ENCODE results near the gene UVRAG. TPM values are rescaled to one million over a fixed set of nuclear protein-coding genes. Genes with fewer than 3 reads are reported as not detected.
"Not testable (repeated sequence)": the region's sequence is repeated elsewhere in the genome, so short reads cannot be mapped to it uniquely, and the experiment has no call there.

The UVRAG gene
- total and polyA plus RNA-seq, 4 experiments from 2014 or later, result 11.2 to 32.2 (median 21.3) TPM

DNA sequence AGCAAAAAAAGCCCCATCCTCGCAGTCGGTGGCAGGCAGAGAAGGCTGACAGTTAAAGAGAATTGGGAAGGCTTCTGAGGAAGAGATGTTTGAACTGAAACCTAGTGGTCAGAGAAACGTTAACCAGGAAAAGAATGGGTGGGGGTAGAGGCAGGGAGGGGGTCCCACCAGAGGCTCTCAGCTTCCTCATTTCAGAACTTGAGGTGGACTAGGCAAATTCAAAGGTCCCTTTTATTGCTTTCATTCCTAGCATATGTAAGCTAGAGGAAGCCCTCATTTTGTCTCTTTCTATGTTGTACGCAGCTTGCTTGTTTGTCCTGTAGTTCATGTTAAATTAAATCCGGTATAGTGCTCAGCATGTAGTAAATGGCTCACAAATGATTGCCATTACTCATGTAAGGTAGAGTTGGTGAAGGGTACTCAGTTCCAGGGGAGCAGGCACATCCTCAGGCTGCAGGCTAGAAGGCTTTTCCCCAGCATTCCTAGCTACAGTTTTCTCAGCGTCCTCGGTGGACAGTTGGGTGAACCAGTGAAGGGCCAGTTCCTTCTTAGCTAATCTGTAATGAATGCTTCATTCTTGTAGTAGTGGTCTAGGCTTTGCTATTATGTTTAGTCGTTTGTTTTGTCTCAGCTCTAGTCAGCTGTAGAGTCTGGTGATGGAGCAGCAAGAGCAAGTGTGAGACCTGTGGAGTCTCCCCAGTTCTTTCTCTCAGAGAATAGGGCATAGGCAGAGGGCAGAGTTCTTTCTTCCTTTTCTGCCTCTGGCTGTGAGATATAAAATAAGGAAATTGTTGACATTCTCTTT is 58.6 kb downstream of the UVRAG start:
- peaks cover 0 to 11% (median 10%) of the 10 kb centered on the region in 4 donors for H3K4me1 Mint-ChIP-seq
- Histone ChIP-seq H3K27me3 (ENCODE audit: insufficient read depth, low read length) (no peaks in the 10 kb centered on the region), H3K4me3 (ENCODE audit: low read length in 2 of 2) (no peak overlapping the region), H3K27ac (ENCODE audit: low read depth, low read length) (no peak overlapping the region), H3K9me3 (ENCODE audit: control insufficient read depth in 1 of 2, low read length in 2 of 2) (no peaks in the 10 kb centered on the region), H3K4me1 (ENCODE audit: insufficient read depth, low read length) (no peaks in the 10 kb centered on the region), H3K36me3 (ENCODE audit: insufficient read depth, low read length) (no peaks in the 10 kb centered on the region)
- ChIA-PET POLR2A (ENCODE audit: partially characterized antibody) (interaction anchor here (1.4 kb wide), 1 partner anchor 58 kb away, joined by 5 read pairs; the partner anchor contains the start of gene UVRAG), CTCF (ENCODE audit: partially characterized antibody) (interaction anchor here (0.6 to 13.0 kb wide), 4 partner anchors 9 to 279 kb away, joined by 3 to 229 read pairs (median 4); no protein-coding TSS in a partner anchor)
- intact Hi-C loops (cut with micrococcal nuclease), result no loop called here
- no peaks in the 10 kb centered on the region for H3K27me3 Mint-ChIP-seq
- no peak for DNase-seq
- H3K4me3 Mint-ChIP-seq, result no peak overlapping the region
- peaks cover 0 to 3% of the 10 kb centered on the region in 2 donors for H3K36me3 Mint-ChIP-seq
- H3K27ac Mint-ChIP-seq, result peak overlapping the region in 2 of 7 donors; percentile 36 to 62
- H3K9me3 Mint-ChIP-seq, result no peaks in the 10 kb centered on the region

DNA sequence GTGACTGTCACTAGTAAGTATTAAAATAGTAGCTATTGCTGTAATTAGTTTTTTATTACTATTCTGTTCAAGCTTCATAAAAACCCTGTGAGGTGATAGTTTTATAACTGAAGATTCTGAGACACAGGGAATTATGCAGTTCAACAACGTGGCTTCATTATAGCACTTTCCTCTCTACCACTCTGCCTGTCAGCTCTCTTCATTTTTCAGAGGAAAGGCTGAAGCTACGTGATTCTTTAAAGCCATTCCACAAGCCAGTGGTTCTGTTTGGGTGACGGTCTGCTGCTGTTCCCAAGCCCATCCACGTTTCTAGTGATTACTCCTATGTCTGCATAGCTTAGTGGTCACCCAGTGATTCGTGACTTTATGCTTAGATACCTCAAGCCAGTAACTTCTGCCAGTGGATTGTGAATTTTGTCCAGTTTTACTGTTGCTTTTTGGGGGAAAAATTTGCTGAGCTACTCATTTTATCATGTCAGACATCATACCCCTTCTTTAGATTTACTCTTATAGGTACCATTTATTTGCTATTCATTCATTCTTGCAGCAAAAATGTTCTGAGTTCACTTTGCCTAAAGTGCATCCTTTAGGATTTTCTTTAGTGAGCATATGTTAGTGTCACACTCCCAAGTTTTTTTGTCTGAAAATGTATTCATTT is 59.8 kb downstream of the UVRAG start:
- POLR2A ChIA-PET (ENCODE audit: partially characterized antibody), result no interaction called here
- no peaks in the 10 kb centered on the region for H3K9me3 Mint-ChIP-seq

GRCh38 chr11:75877327-75877726 is 62.3 kb downstream of the UVRAG start:
- H3K27ac Mint-ChIP-seq; CTCF ChIA-PET (ENCODE audit: partially characterized antibody); H3K27me3 ChIP-seq (ENCODE audit: insufficient read depth, low read length); H3K4me1 ChIP-seq (ENCODE audit: insufficient read depth, low read length); H3K4me3 Mint-ChIP-seq; H3K27me3 Mint-ChIP-seq; H3K27ac ChIP-seq (ENCODE audit: low read depth, low read length); H3K36me3 ChIP-seq (ENCODE audit: insufficient read depth, low read length); DNase-seq; H3K9me3 Mint-ChIP-seq; intact Hi-C loops (cut with micrococcal nuclease); H3K9me3 ChIP-seq (ENCODE audit: control insufficient read depth in 1 of 2, low read length in 2 of 2); H3K4me3 ChIP-seq (ENCODE audit: low read length in 2 of 2); POLR2A ChIA-PET (ENCODE audit: partially characterized antibody): not testable (repeated sequence)
- peaks cover 7 to 14% of the 10 kb centered on the region in 2 donors for H3K36me3 Mint-ChIP-seq
- peaks cover 5 to 17% (median 10%) of the 10 kb centered on the region in 4 donors for H3K4me1 Mint-ChIP-seq

More for the DNA sequence above, 59.8 kb downstream of the UVRAG start:
- intact Hi-C loops (cut with micrococcal nuclease), result no loop called here
- H3K4me1 ChIP-seq (ENCODE audit: insufficient read depth, low read length), result no peaks in the 10 kb centered on the region
- Mint-ChIP-seq H3K36me3 (peaks cover 3 to 4% of the 10 kb centered on the region in 2 donors), H3K27me3 (no peaks in the 10 kb centered on the region), H3K27ac (peak overlapping the region in 2 of 7 donors; percentile 22 to 35), H3K4me3 (no peak overlapping the region), H3K4me1 (peaks cover 5 to 16% (median 10%) of the 10 kb centered on the region in 4 donors)
- H3K27me3 ChIP-seq (ENCODE audit: insufficient read depth, low read length), result no peaks in the 10 kb centered on the region
- no peaks in the 10 kb centered on the region for H3K36me3 ChIP-seq (ENCODE audit: insufficient read depth, low read length)
- no peak overlapping the region for H3K4me3 ChIP-seq (ENCODE audit: low read length in 2 of 2)
- no peak overlapping the region for H3K27ac ChIP-seq (ENCODE audit: low read depth, low read length)
- DNase-seq, result no peak
- H3K9me3 ChIP-seq (ENCODE audit: control insufficient read depth in 1 of 2, low read length in 2 of 2), result no peaks in the 10 kb centered on the region
- CTCF ChIA-PET (ENCODE audit: partially characterized antibody), result interaction anchor here (0.7 to 13.0 kb wide), 4 partner anchors 11 to 272 kb away, joined by 3 to 229 read pairs (median 3); no protein-coding TSS in a partner anchor

GRCh38 chr11:75877931-75878330 is 62.9 kb downstream of the UVRAG start:
- H3K36me3 ChIP-seq (ENCODE audit: insufficient read depth, low read length); POLR2A ChIA-PET (ENCODE audit: partially characterized antibody); H3K27ac Mint-ChIP-seq; H3K27me3 Mint-ChIP-seq; H3K4me3 Mint-ChIP-seq; H3K9me3 Mint-ChIP-seq; intact Hi-C loops (cut with micrococcal nuclease); H3K27ac ChIP-seq (ENCODE audit: low read depth, low read length); H3K9me3 ChIP-seq (ENCODE audit: control insufficient read depth in 1 of 2, low read length in 2 of 2); H3K4me1 ChIP-seq (ENCODE audit: insufficient read depth, low read length); DNase-seq; H3K4me3 ChIP-seq (ENCODE audit: low read length in 2 of 2); CTCF ChIA-PET (ENCODE audit: partially characterized antibody); H3K27me3 ChIP-seq (ENCODE audit: insufficient read depth, low read length): not testable (repeated sequence)
- peaks cover 7 to 17% of the 10 kb centered on the region in 2 donors for H3K36me3 Mint-ChIP-seq
- peaks cover 5 to 19% (median 8%) of the 10 kb centered on the region in 4 donors for H3K4me1 Mint-ChIP-seq

GRCh38 chr11:75878933-75879332 is 63.9 kb downstream of the UVRAG start:
- Histone ChIP-seq H3K4me1 (ENCODE audit: insufficient read depth, low read length) (no peaks in the 10 kb centered on the region), H3K9me3 (ENCODE audit: control insufficient read depth in 1 of 2, low read length in 2 of 2) (no peaks in the 10 kb centered on the region), H3K27ac (ENCODE audit: low read depth, low read length) (no peak overlapping the region), H3K36me3 (ENCODE audit: insufficient read depth, low read length) (no peaks in the 10 kb centered on the region), H3K4me3 (ENCODE audit: low read length in 2 of 2) (no peak overlapping the region), H3K27me3 (ENCODE audit: insufficient read depth, low read length) (no peaks in the 10 kb centered on the region)
- intact Hi-C loops (cut with micrococcal nuclease), result no loop called here
- H3K27me3 Mint-ChIP-seq, result no peaks in the 10 kb centered on the region
- peaks cover 4 to 16% (median 5%) of the 10 kb centered on the region in 4 donors for H3K4me1 Mint-ChIP-seq
- no peak for DNase-seq
- CTCF ChIA-PET (ENCODE audit: partially characterized antibody), result no interaction called here
- POLR2A ChIA-PET (ENCODE audit: partially characterized antibody), result no interaction called here
- H3K4me3 Mint-ChIP-seq, result no peak overlapping the region
- peaks cover 5 to 18% of the 10 kb centered on the region in 2 donors for H3K36me3 Mint-ChIP-seq
- H3K27ac Mint-ChIP-seq, result peak overlapping the region in 3 of 7 donors; percentile 9 to 92 (median 46)
- no peaks in the 10 kb centered on the region for H3K9me3 Mint-ChIP-seq

DNA sequence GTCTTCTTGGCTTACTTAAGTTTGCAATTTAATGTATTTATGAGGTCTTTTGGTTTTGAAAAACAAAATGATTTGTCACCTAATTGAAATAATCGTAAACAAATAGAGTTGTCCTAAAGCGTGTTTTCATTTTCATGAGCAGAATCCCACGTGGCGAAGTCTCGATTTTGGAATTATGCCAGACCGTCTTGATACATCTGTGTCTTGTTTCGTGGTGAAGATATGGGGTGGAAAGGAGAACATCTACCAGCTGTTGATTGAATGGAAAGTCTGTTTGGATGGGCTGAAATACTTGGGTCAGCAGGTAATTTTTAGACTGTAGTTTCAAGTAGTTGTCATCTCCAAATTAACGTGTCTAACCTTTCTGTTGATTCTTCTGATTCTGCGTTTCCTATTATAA is 64.7 kb downstream of the UVRAG start:
- no peak overlapping the region for H3K4me3 Mint-ChIP-seq
- H3K27me3 ChIP-seq (ENCODE audit: insufficient read depth, low read length), result no peaks in the 10 kb centered on the region
- intact Hi-C loops (cut with micrococcal nuclease), result no loop called here
- ChIA-PET CTCF (ENCODE audit: partially characterized antibody) (interaction anchor here (1.1 to 1.6 kb wide), 4 partner anchors 15 to 272 kb away, joined by 3 to 5 read pairs (median 5); no protein-coding TSS in a partner anchor), POLR2A (ENCODE audit: partially characterized antibody) (no interaction called here)
- no peak for DNase-seq
- no peak overlapping the region for H3K27ac ChIP-seq (ENCODE audit: low read depth, low read length)
- no peaks in the 10 kb centered on the region for H3K4me1 ChIP-seq (ENCODE audit: insufficient read depth, low read length)
- H3K4me3 ChIP-seq (ENCODE audit: low read length in 2 of 2), result no peak overlapping the region
- no peaks in the 10 kb centered on the region for H3K9me3 Mint-ChIP-seq
- H3K4me1 Mint-ChIP-seq, result peaks cover 4 to 16% (median 5%) of the 10 kb centered on the region in 4 donors
- H3K27me3 Mint-ChIP-seq, result no peaks in the 10 kb centered on the region
- no peaks in the 10 kb centered on the region for H3K9me3 ChIP-seq (ENCODE audit: control insufficient read depth in 1 of 2, low read length in 2 of 2)
- peaks cover 5 to 20% of the 10 kb centered on the region in 2 donors for H3K36me3 Mint-ChIP-seq
- H3K36me3 ChIP-seq (ENCODE audit: insufficient read depth, low read length), result no peaks in the 10 kb centered on the region
- no peak overlapping the region for H3K27ac Mint-ChIP-seq

- H3K4me1 ChIP-seq (ENCODE audit: insufficient read depth, low read length); intact Hi-C loops (cut with micrococcal nuclease); H3K27me3 Mint-ChIP-seq; H3K9me3 Mint-ChIP-seq; H3K27me3 ChIP-seq (ENCODE audit: insufficient read depth, low read length); H3K9me3 ChIP-seq (ENCODE audit: control insufficient read depth in 1 of 2, low read length in 2 of 2); H3K27ac ChIP-seq (ENCODE audit: low read depth, low read length); H3K4me3 Mint-ChIP-seq; DNase-seq; H3K36me3 ChIP-seq (ENCODE audit: insufficient read depth, low read length); H3K4me3 ChIP-seq (ENCODE audit: low read length in 2 of 2): not testable (repeated sequence)
- Mint-ChIP-seq H3K36me3 (peaks cover 5 to 20% of the 10 kb centered on the region in 2 donors), H3K4me1 (peaks cover 4 to 15% (median 5%) of the 10 kb centered on the region in 4 donors), H3K27ac (peak overlapping the region in 1 of 7 donors; percentile 47)
- ChIA-PET CTCF (ENCODE audit: partially characterized antibody) (interaction anchor here (0.6 to 1.6 kb wide), 6 partner anchors 14 to 1859 kb away, joined by 3 to 5 read pairs (median 4); no protein-coding TSS in a partner anchor), POLR2A (ENCODE audit: partially characterized antibody) (interaction anchor here (0.6 kb wide), 1 partner anchor 319 kb away, joined by 3 read pairs; no protein-coding TSS in a partner anchor)
Measured at GRCh38 chr11:75880343-75880742, 65.3 kb downstream of the UVRAG start.

All from CD4-positive, alpha-beta memory T cell (primary cell).